ENCODE data around the gene CTTN. TPM values are rescaled to one million over a fixed set of nuclear protein-coding genes. Genes with fewer than 3 reads are reported as not detected.

Gene CTTN
- total and polyA plus RNA-seq, 10 of the 15 experiments (the other 5 are each of a cell fraction or from before 2014, with no cell fraction given), result 1.1 to 37.8 (median 11.8) TPM

DNA sequence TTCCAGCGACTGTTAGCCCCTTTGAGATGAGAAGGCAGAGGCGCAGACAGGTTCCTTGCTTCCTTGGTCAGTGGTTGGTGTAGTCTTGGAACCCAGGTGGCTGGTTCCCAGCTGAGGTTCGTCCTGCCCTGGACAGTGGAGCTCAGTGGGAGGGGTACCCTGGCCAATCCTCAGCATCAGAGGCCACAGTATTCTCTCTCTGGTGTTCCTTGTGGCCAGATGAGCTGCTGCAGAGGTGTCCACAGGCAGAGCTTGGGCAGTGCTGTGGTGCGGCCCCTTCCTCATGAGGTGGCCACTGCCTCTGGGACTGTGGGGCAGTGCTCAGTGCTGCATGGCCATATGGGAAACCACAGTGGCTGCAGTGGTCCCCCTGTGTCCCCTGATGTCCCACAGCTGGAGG lies 61.8 kb downstream of the CTTN start:
- Histone ChIP-seq H3K27ac (ENCODE audit: control insufficient read depth, insufficient read depth) (no peak overlapping the region), H3K27me3 (replicated peaks in 1 of 2; ENCODE audit: control insufficient read depth in 2 of 2, insufficient read depth in 2 of 2, low read length in 1 of 2) (no peaks in the 10 kb centered on the region), H3K4me3 (no peak overlapping the region), H3K36me3 (ENCODE audit: control insufficient read depth in 2 of 2, insufficient read depth in 2 of 2, low read length in 1 of 2) (no peaks in the 10 kb centered on the region), H4K20me1 (ENCODE audit: control insufficient read depth, insufficient read depth) (no peaks in the 10 kb centered on the region), H3K9me3 (replicated peaks; ENCODE audit: control insufficient read depth, insufficient read depth, low read length) (no peaks in the 10 kb centered on the region; the same call in 2 of the 3 replicates), H3K4me1 (ENCODE audit: control insufficient read depth, insufficient read depth, low read length) (peaks cover 17% of the 10 kb centered on the region), H3K79me2 (ENCODE audit: control insufficient read depth, insufficient read depth, low read length) (no peaks in the 10 kb centered on the region), H2AFZ (ENCODE audit: control insufficient read depth, low read depth, low read length) (no peak overlapping the region), H3K4me2 (ENCODE audit: control insufficient read depth, insufficient read depth) (no peak overlapping the region), H3K9ac (ENCODE audit: control insufficient read depth, insufficient read depth, low read length) (no peak overlapping the region)
- POLR2A ChIA-PET, result no interaction called here
- in situ Hi-C loops (cut with MboI), result no loop called here
- TF ChIP-seq SRF (IDR thresholded peaks at IDR 0.05; ENCODE audit: low read depth in 2 of 2, low read length in 2 of 2) (no peak), CHD1 (IDR thresholded peaks at IDR 0.05; ENCODE audit: low read depth, low read length) (no peak), NR2C2 (IDR thresholded peaks at IDR 0.05; ENCODE audit: borderline replicate concordance, control insufficient read depth, insufficient read length, low read depth) (no peak), NR2F1 (conservative IDR thresholded peaks at IDR 0.05) (no peak), ZNF384 (IDR thresholded peaks at IDR 0.05; ENCODE audit: borderline replicate concordance, low read depth, low read length) (no peak), NFYB (IDR thresholded peaks at IDR 0.05; ENCODE audit: insufficient read depth, low read depth, low read length) (no peak), ZNF24 (IDR thresholded peaks at IDR 0.05) (no peak), BCLAF1 (IDR thresholded peaks at IDR 0.05) (no peak), NKRF (conservative IDR thresholded peaks at IDR 0.05) (no peak), STAT3 (IDR thresholded peaks at IDR 0.05; ENCODE audit: low read depth, low read length) (no peak)
- TF ChIP-seq, protein P1, sequence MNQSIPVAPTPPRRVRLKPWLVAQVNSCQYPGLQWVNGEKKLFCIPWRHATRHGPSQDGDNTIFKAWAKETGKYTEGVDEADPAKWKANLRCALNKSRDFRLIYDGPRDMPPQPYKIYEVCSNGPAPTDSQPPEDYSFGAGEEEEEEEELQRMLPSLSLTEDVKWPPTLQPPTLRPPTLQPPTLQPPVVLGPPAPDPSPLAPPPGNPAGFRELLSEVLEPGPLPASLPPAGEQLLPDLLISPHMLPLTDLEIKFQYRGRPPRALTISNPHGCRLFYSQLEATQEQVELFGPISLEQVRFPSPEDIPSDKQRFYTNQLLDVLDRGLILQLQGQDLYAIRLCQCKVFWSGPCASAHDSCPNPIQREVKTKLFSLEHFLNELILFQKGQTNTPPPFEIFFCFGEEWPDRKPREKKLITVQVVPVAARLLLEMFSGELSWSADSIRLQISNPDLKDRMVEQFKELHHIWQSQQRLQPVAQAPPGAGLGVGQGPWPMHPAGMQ (IDR thresholded peaks at IDR 0.05; ENCODE audit: borderline replicate concordance), result no peak
- no TSS peak for BruUV-seq (replicated peaks)
- FAIRE-seq, result no peak
- 44% methylated on average over 4 of the region's 4 CpGs for WGBS (ENCODE audit: insufficient coverage, insufficient replicate concordance, low lambda C conversion rate, missing lambda C conversion rate)
- CTCF ChIA-PET, result no interaction called here
- no peak for DNase-seq (ENCODE audit: low read depth, low spot score)
- SMC1A ChIA-PET (ENCODE audit: uncharacterized antibody, unreplicated experiment), result no interaction called here
- intact Hi-C loops (cut with micrococcal nuclease; ENCODE audit: unreplicated experiment), result loop anchor here (10.0 kb wide), 1 partner anchor 185 kb away; the partner anchor contains the start of gene PPFIA1
- ATAC-seq, result no peak
- RAD21 ChIA-PET (ENCODE audit: unreplicated experiment), result no interaction called here
